ENCODE results near the gene TOX4.

- no peak for TF ChIP-seq CTCF (IDR thresholded peaks at IDR 0.05; ENCODE audit: insufficient read depth, low read depth, low read length)
- TF ChIP-seq EZH2 (IDR thresholded peaks at IDR 0.05; ENCODE audit: insufficient read depth, low read length), result no peak
Observed at GRCh38 chr14:21535545-21536417, 58.8 kb downstream of the TOX4 start.
